Gastroesophageal sphincter (tissue), 4 donors: Measurements from ENCODE around the gene ZNF747. TPM values are rescaled to one million over a fixed set of nuclear protein-coding genes. Genes with fewer than 3 reads are reported as not detected.

Experiments
- ATAC-seq: fragments of 150-250 bp; one replicate; pipeline ENCODE4 v1.9.1; 2016; ENCODE audit warnings: mild to moderate bottlenecking, moderate library complexity
- H3K27ac ChIP-seq, 4 donors: fragments of 200-600 bp; sonication (generic) in 3 of 4; 1 replicate in 3 of 4; 2 replicates in 1 of 4; pipeline ENCODE4 v1.5.1; 2016 to 2019
- H3K27me3 ChIP-seq: fragments of 200-600 bp; sonication (generic); one replicate; pipeline ENCODE4 v1.5.1; 2019
- H3K36me3 ChIP-seq, 2 donors: fragments of 200-600 bp; sonication (generic); one replicate each; pipeline ENCODE4 v1.5.1; 2019; ENCODE audit warnings: control low read depth in 1 of 2
- H3K4me1 ChIP-seq, 3 donors: fragments of 200-600 bp; sonication (generic); 1 replicate in 2 of 3; 2 replicates in 1 of 3; pipeline ENCODE4 v1.5.1; 2016 to 2019; ENCODE audit warnings: control low read depth in 2 of 3
- H3K4me3 ChIP-seq, 2 donors: fragments of 200-600 bp; sonication (generic); one replicate each; pipeline ENCODE4 v1.5.1; 2019; ENCODE audit warnings: mild to moderate bottlenecking in 1 of 2, moderate library complexity in 1 of 2
- H3K9me3 ChIP-seq, 3 donors: fragments of 200-600 bp; sonication (generic); one replicate each; pipeline ENCODE4 v1.5.1; 2017 to 2019; ENCODE audit warnings: control low read depth in 2 of 3
- CTCF ChIP-seq, 4 experiments: fragments of 200-600 bp in 2 of 4; fragments of 450-650 bp in 2 of 4; sonication (generic) in 1 of 4; IDR thresholded peaks; one replicate each; pipeline ENCODE4 v1.5.1; 2017 to 2019; ENCODE audit warnings: antibody characterized with exemption in 4 of 4, mild to moderate bottlenecking in 2 of 4, moderate library complexity in 2 of 4
- EP300 ChIP-seq: sonication (generic); formaldehyde crosslinking; IDR thresholded peaks from one replicate; pipeline ENCODE4 v1.6.1; 2017; ENCODE audit warnings: antibody characterized with exemption, mild to moderate bottlenecking
- POLR2A ChIP-seq, 2 donors: fragments of 450-650 bp; IDR thresholded peaks; one replicate each; pipeline ENCODE4 v1.6.1; 2017; ENCODE audit warnings: antibody characterized with exemption in 2 of 2, mild to moderate bottlenecking in 2 of 2, moderate library complexity in 1 of 2
- POLR2AphosphoS5 ChIP-seq: sonication (generic); formaldehyde crosslinking; IDR thresholded peaks from one replicate; pipeline ENCODE4 v1.6.1; 2017; ENCODE audit warnings: antibody characterized with exemption
- WGBS, 2 donors: methylation state at CpG; one replicate each; pipeline ENCODE4 v1.1.5; 2018; ENCODE audit warnings: low coverage in 1 of 2; 5-methylcytosine and 5-hydroxymethylcytosine counted together
- total RNA-seq, 4 donors: library from RNA; depleted of rRNA; stranded (reverse); fragments of >200 nt; gene quantifications; one replicate each; pipeline ENCODE4 v1.1.0, GENCODE V29; 2016

ZNF747 gene
- total RNA-seq, 4 donors from 2014 or later: 15.3 to 31.6 (median 19.3) TPM

- ATAC-seq: peak; percentile 99
- no peaks in the 10 kb centered on the region for H3K9me3 ChIP-seq
- 3% methylated on average over 7 of the region's 74 CpGs; no CpG with 5 or more reads in 1 of the 2 donors for WGBS, 2 donors
- peak within 1 kb of the TSS; percentile 56 to 64 for H3K4me3 ChIP-seq
- H3K36me3 ChIP-seq: peaks cover 0 to 35% of the 10 kb centered on the region in 2 donors
- peak within 1 kb of the TSS; percentile 84 to 99 (median 92) for H3K27ac ChIP-seq
- no peaks in the 10 kb centered on the region for H3K27me3 ChIP-seq
- H3K4me1 ChIP-seq: peaks cover 0 to 44% (median 11%) of the 10 kb centered on the region in 3 donors
- TF ChIP-seq EP300 (no peak), CTCF (IDR thresholded peaks at IDR 0.05) (peak in 3 of 4 experiments; percentile 17 to 19 (median 18)), POLR2AphosphoS5 (peak; percentile 75), POLR2A (IDR thresholded peaks at IDR 0.05) (peak; percentile 35 to 55)
Observed at GRCh38 chr16:30557957-30558788, 23.5 kb upstream of the ZNF747 start, which contains the start of gene ZNF764. ZNF764 (minus strand) TSS chr16:30558374; CDS start chr16:30558182, 192 bp downstream.

- Histone ChIP-seq H3K36me3 (peaks cover 0 to 41% of the 10 kb centered on the region in 2 donors), H3K27me3 (no peaks in the 10 kb centered on the region), H3K4me1 (peaks cover 0 to 44% (median 11%) of the 10 kb centered on the region in 3 donors), H3K27ac (peak overlapping the region; percentile 84 to 99 (median 92)), H3K9me3 (no peaks in the 10 kb centered on the region), H3K4me3 (peak overlapping the region; percentile 56 to 64)
- no peak for ATAC-seq
- TF ChIP-seq POLR2AphosphoS5 (no peak), CTCF (IDR thresholded peaks at IDR 0.05) (no peak), EP300 (no peak), POLR2A (IDR thresholded peaks at IDR 0.05) (no peak)
- WGBS, 2 donors: no CpG with 5 or more reads among the region's 17 CpGs
Observed at GRCh38 chr16:30557707-30557956, 23.0 kb upstream of the ZNF747 start.

- ATAC-seq: no peak
- Histone ChIP-seq H3K27me3 (no peaks in the 10 kb centered on the region), H3K4me3 (no peak overlapping the region), H3K4me1 (peaks cover 0 to 37% (median 11%) of the 10 kb centered on the region in 3 donors), H3K9me3 (no peaks in the 10 kb centered on the region), H3K36me3 (peaks cover 0 to 44% of the 10 kb centered on the region in 2 donors), H3K27ac (no peak overlapping the region)
- WGBS, 2 donors: 31 to 33% methylated on average over 4 to 6 of the region's 10 CpGs
- TF ChIP-seq POLR2A (IDR thresholded peaks at IDR 0.05) (no peak), POLR2AphosphoS5 (no peak), CTCF (IDR thresholded peaks at IDR 0.05) (no peak), EP300 (no peak)
Observed at GRCh38 chr16:30556125-30556473, 21.4 kb upstream of the ZNF747 start.

DNA sequence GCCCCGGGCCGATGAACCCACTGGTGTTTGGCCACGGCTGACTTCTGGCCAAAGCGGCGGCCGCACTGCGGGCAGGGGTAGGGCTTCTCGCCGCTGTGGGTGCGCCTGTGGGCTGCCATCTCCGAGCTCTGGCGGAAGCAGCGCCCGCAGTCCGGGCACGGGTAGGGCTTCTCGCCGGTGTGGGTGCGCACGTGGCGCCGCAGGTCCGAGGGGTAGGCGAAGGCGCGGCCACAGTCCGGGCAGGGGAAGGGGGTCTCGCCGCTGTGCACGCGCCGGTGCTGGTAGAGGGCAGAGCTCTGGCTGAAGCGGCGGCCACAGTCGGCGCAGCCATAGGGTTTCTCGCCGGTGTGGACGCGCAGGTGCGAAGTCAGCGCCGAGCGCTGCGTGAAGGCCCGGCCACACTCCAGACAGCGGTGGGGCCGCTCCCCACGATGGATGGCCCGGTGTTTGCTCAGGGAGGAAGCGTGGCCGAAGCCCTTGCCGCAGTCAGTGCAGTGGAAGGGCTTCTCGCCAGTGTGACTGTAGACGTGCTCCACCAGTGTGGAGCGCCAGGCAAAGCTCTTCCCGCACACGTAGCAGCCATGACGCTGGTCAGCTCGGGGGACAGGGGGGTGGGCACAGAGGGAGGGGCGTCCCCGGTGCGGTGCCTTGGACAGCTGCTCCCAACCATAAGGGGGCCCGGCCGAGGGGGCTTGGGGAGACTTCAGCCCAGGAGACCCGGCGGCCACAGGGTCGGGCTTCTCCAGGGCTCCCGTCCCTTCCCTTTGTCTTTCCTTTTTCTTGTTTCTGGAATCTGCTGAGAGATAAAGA, 20.9 kb upstream of the ZNF747 start:
- whole genome bisulfite sequencing, 2 donors: 80% methylated on average over 1 of the region's 69 CpGs; no CpG with 5 or more reads in 1 of the 2 donors
- H3K9me3 ChIP-seq: no peaks in the 10 kb centered on the region
- H3K36me3 ChIP-seq: peaks cover 0 to 44% of the 10 kb centered on the region in 2 donors
- ATAC-seq: no peak
- H3K4me1 ChIP-seq: peaks cover 0 to 32% (median 11%) of the 10 kb centered on the region in 3 donors
- no peak overlapping the region for H3K4me3 ChIP-seq
- TF ChIP-seq CTCF (IDR thresholded peaks at IDR 0.05) (no peak), POLR2A (IDR thresholded peaks at IDR 0.05) (no peak), EP300 (no peak), POLR2AphosphoS5 (no peak)
- no peaks in the 10 kb centered on the region for H3K27me3 ChIP-seq
- H3K27ac ChIP-seq: no peak overlapping the region
